ENCODE data around the gene HACD3.
"Not testable (repeated sequence)": the region's sequence is repeated elsewhere in the genome, so short reads cannot be mapped to it uniquely, and the experiment has no call there.

HACD3 gene

DNA sequence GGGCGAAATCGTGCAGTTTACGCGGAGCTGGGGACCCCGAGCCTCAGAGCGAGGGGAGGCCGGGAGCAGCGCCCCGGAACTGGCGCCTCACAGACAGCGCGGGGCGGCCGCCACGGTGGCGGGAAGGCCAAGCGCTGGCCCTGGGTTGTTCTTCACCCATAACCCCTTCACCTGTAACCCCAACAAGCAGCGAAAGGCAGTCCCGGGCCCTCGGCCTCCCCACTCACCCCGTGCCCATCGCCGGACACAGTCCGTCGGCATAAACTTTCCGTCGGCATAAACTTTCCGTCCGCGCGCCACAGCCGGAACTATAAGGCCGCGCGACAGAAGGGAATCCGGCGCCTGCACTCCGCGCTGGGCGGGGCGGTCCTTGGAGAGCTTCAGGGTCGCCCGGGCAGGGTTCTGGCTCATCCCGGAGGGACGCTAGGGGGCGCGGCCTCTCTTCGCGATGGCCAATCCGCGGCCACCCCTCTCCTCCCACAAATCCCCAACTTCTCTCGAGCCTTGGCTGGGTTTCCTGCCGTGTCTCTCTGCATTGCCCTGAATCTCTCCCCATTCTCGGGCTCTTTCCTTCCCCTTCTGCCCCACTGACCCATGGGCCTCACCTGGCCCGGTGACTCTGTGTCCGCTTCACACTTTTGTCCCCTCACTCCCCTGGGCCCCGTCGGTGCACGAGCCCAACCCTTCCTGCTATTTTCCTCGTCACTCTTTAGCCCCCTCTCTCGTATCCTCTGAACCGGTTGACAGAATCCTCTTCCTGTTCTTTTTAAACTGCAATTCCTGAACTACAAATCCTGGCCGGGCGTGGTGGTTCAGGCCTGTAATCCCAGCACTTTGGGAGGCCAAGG is 80.8 kb downstream of the HACD3 start, which contains the start of gene INTS14:
Gene INTS14 (minus strand): TSS at position 261 of the 848 bp plus-strand sequence. CDS start 3,751 bp downstream, outside the sequence.
- DNase-seq = peak; percentile 86 to 90

DNA sequence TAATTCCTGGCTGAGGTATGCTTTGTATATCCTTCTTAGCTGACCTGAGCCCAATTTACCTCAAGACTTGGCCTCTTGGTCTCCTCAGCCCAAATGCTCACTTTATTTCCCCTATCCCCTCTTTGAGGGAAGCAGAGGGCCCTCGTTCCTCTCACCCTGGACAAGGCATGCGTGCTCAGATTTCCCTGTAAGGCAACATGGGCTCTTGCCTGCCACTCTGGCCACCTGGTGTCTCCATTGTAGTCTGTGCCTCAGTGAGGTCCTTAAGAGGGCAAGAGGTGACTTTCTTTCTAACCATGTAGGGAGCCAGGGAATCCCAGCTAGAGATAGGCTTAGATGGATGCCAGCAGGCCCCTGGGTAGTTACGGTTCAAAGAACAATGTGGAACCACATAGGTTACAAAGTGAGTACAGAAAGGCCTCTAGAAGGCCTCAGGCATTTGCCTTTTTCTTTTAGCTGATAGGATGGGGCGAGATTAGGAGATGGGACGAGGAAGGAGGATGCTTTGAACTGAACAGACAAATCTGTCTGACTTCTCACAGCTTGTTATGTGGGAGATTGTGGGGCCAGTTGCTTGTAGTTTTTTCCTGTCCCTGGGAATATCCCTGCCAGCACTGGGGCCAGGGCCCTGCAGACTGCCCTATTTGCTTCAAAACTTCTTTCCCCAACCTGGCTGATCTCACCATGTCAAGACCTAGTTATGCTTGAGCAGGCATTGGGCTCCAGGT is 81.8 kb downstream of the HACD3 start:
- no peak for DNase-seq

GRCh38 chr15:65612616-65612946 is 82.3 kb downstream of the HACD3 start:
- no peak for DNase-seq

GRCh38 chr15:65612949-65613744 is 82.9 kb downstream of the HACD3 start:
- no peak for DNase-seq

DNA sequence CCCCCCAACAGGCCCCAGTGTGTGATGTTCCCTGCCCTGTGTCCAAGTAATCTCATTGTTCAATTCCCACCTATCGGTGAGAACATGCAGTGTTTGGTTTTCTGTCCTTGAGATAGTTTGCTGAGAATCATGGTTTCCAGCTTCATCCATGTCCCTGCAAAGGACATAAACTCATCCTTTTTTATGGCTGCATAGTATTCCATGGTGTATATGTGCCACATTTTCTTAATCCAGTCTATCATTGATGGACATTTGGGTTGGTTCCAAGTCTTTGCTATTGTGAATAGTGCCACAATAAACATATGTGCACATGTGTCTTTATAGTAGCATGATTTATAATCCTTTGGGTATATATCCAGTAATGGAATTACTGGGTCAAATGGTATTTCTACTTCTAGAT is 85.6 kb downstream of the HACD3 start:
- DNase-seq = not testable (repeated sequence)

DNA sequence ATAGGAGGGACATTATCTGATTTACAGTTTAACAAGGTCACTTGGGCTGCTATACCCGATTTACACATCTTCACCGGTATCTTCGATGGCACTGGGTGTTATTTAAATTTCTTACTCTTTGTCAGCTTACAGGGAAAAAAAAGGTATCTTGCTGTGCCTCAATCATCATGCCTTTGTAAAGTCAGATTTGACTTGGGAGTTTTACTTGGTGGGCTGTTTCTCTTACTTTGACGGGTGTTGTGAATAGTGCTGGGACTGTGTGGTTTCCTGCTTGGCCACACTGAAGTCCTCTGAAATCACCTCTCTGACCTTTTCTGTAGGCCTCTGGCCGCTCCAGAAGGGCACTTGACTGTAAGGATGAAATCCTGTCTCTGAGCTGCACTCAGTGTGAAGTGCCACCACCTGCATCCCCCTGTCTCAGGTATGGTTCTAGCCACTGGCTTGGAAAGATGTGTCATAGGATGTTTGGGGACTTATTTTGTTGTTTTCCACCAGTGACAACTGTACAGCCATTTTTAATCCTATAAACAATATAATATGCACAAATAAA is 88.4 kb downstream of the HACD3 start:
- no peak for DNase-seq

- no peak for DNase-seq
Measured at GRCh38 chr15:65619626-65620290, 89.5 kb downstream of the HACD3 start.

DNA sequence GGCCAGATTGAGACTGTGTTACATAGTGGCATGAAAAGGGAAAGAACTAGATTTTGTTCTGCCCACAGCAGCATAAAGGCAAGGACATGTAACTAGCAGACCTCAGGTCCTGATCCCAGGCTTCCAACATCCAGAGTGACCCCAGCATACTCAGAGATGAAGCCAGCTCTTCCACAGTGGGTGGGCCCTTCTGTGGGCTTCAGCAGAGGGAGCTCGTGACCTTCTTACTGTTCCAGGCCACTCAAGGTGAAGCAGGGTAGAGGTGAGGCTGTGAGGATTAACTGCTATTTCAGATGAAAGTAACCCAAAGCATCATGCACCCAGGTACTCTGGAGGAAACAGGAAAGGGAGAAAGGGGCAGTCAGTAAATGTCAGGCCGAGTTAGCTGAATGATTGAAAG is 90.6 kb downstream of the HACD3 start:
- no peak for DNase-seq

- no peak for DNase-seq
Measured at GRCh38 chr15:65621638-65622037, 91.4 kb downstream of the HACD3 start, which contains the start of gene SLC24A1. Gene SLC24A1, plus strand, starts transcription at chr15:65621938. Its CDS starts 2,143 bp downstream, at chr15:65624081.

- no peak for DNase-seq
Measured at GRCh38 chr15:65623103-65623502, 92.8 kb downstream of the HACD3 start.

DNA sequence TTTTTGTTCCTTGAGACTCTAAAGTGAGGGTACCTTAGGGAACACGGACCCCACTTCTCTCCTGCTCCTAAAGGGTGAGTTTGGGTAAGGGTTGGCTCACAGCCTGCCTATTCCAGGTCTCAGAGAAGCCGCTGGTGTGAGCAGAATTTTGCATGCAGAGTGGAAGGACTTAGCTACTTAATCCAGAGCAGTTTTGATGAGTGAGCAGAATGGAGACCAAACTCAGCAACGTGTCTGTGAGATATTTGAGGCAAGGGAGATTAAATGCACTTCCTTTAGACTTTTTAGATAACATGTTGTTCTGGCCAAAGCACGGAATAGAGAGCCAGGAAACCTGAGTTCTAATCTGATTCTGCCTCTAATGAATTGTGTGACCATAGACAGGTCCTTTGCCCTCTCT is 96.6 kb downstream of the HACD3 start:
- DNase-seq = no peak
